GM19240 (cell line): Measurements from ENCODE around the gene OR7D4.
A peak's percentile ranks its signal among the peaks of the same experiment; 100 is the strongest.
"Not testable (repeated sequence)": the region's sequence is repeated elsewhere in the genome, so short reads cannot be mapped to it uniquely, and the experiment has no call there.

Source experiments
- DNase-seq: peaks from one replicate; pipeline ENCODE4 v3.0.0; 2011; ENCODE audit warnings: low spot score; ENCODE audit not compliant: insufficient read length

Gene OR7D4

GRCh38 chr19:9219489-9219888 is at the start of gene OR7D4:
Gene OR7D4, minus strand, starts transcription at chr19:9219589. Its CDS starts 4,752 bp downstream, at chr19:9214837.
- no peak for DNase-seq

GRCh38 chr19:9251236-9251635 is 31.8 kb upstream of the OR7D4 start:
- DNase-seq: no peak

GRCh38 chr19:9250630-9251029 is 31.2 kb upstream of the OR7D4 start, which contains the start of gene OR7E24:
Gene OR7E24, plus strand, starts transcription at chr19:9250930. Its CDS starts 114 bp downstream, at chr19:9251044.
- no peak for DNase-seq

GRCh38 chr19:9205501-9206113 is 13.8 kb downstream of the OR7D4 start:
- DNase-seq: peak; percentile 6

- DNase-seq: not testable (repeated sequence)
Observed at GRCh38 chr19:9198044-9198443, 21.3 kb downstream of the OR7D4 start.

GRCh38 chr19:9189535-9189934 is 29.9 kb downstream of the OR7D4 start:
- no peak for DNase-seq

- DNase-seq: no peak
Observed at GRCh38 chr19:9187191-9187590, 32.2 kb downstream of the OR7D4 start.

GRCh38 chr19:9183000-9183399 is 36.4 kb downstream of the OR7D4 start:
- no peak for DNase-seq

GRCh38 chr19:9178901-9179300 is 40.5 kb downstream of the OR7D4 start, which contains the start of gene OR7D2:
Gene OR7D2, plus strand, starts transcription at chr19:9178979. Its CDS starts 6,803 bp downstream, at chr19:9185782.
- DNase-seq: no peak

- no peak for DNase-seq
Observed at GRCh38 chr19:9175326-9175725, 44.1 kb downstream of the OR7D4 start.

GRCh38 chr19:9171393-9171991 is 47.9 kb downstream of the OR7D4 start:
- DNase-seq: no peak

GRCh38 chr19:9166846-9167245 is 52.5 kb downstream of the OR7D4 start:
- DNase-seq: no peak

- no peak for DNase-seq
Observed at GRCh38 chr19:9165261-9165660, 54.1 kb downstream of the OR7D4 start.

- DNase-seq: no peak
Observed at GRCh38 chr19:9161427-9161826, 58.0 kb downstream of the OR7D4 start.
